SU-DHL-6 (cell line): ENCODE measurements around the gene ZNF148.
A peak's percentile ranks its signal among the peaks of the same experiment; 100 is the strongest.
"Not testable (repeated sequence)": the region's sequence is repeated elsewhere in the genome, so short reads cannot be mapped to it uniquely, and the experiment has no call there.

Source experiments
- H2AFZ ChIP-seq: fragments of 200-600 bp; sonication (generic); 2 replicates; pipeline ENCODE4 v1.6.1; 2014; ENCODE audit warnings: low read depth, mild to moderate bottlenecking, moderate library complexity, mixed read lengths, antibody characterized with exemption, low read length; ENCODE audit not compliant: severe bottlenecking
- H3F3A ChIP-seq: fragments of 200-600 bp; shearing (Covaris generic); 2 replicates; pipeline ENCODE4 v1.6.0; 2016; ENCODE audit warnings: antibody characterized with exemption, mild to moderate bottlenecking; ENCODE audit not compliant: insufficient read depth
- H3K27ac ChIP-seq: fragments of 200-600 bp; sonication (generic); 2 replicates; pipeline ENCODE4 v1.5.1; 2016; ENCODE audit warnings: low read depth, mild to moderate bottlenecking, low read length, moderate library complexity, mixed read lengths
- H3K27me3 ChIP-seq: fragments of 200-600 bp; sonication (generic), shearing (Covaris generic); 2 replicates; pipeline ENCODE4 v1.6.0; 2014; ENCODE audit warnings: mild to moderate bottlenecking, low read length
- H3K36me3 ChIP-seq: fragments of 200-600 bp; sonication (generic); 2 replicates; pipeline ENCODE4 v1.6.1; 2014; ENCODE audit warnings: mild to moderate bottlenecking, low read length, mixed read lengths
- H3K4me2 ChIP-seq: fragments of 300-600, 200-600 bp; shearing (Covaris generic), sonication (generic); 2 replicates; pipeline ENCODE4 v1.6.0; 2014; ENCODE audit warnings: low read length, low read depth, mild to moderate bottlenecking; ENCODE audit not compliant: poor library complexity, severe bottlenecking
- H3K4me3 ChIP-seq: fragments of 200-600 bp; sonication (generic); 2 replicates; pipeline ENCODE4 v1.5.1; 2014; ENCODE audit warnings: antibody characterized with exemption, low read length, mild to moderate bottlenecking, mixed read lengths; ENCODE audit not compliant: insufficient read depth, poor library complexity, severe bottlenecking
- H3K79me2 ChIP-seq: fragments of 200-600 bp; sonication (generic); 2 replicates; pipeline ENCODE4 v1.6.1; 2014; ENCODE audit warnings: mild to moderate bottlenecking, low read length, moderate library complexity; ENCODE audit not compliant: insufficient read depth
- H3K9ac ChIP-seq: fragments of 200-600 bp; sonication (generic); 2 replicates; pipeline ENCODE4 v1.7.0; 2014; ENCODE audit warnings: mild to moderate bottlenecking, low read length
- H3K9me2 ChIP-seq: fragments of 200-600 bp; sonication (generic); replicated peaks from 2 replicates; pipeline ENCODE4 v1.6.1; 2014; ENCODE audit warnings: low read length; ENCODE audit not compliant: insufficient read depth
- H3K9me3 ChIP-seq: fragments of 200-600 bp; sonication (generic); 2 replicates; pipeline ENCODE4 v1.6.1; 2014; ENCODE audit warnings: low read length, mixed read lengths; ENCODE audit not compliant: insufficient read depth
- H4K20me1 ChIP-seq: fragments of 200-600 bp; sonication (generic); 2 replicates; pipeline ENCODE4 v1.6.1; 2014; ENCODE audit warnings: low read depth, mild to moderate bottlenecking, antibody characterized with exemption, low read length, moderate library complexity, mixed read lengths
- EZH2phosphoT487 ChIP-seq: fragments of 200-600 bp; sonication (generic), shearing (Covaris generic); conservative IDR thresholded peaks from 2 replicates; pipeline ENCODE4 v1.6.1; 2018; ENCODE audit warnings: mild to moderate bottlenecking, antibody characterized with exemption, low read length, moderate library complexity, mixed read lengths
- TF ChIP-seq, protein P1 (sequence below): fragments of 200-600 bp; sonication (generic); IDR thresholded peaks from one replicate; pipeline ENCODE4 v1.5.1; 2017; ENCODE audit warnings: antibody characterized with exemption, mild to moderate bottlenecking, low read length, moderate library complexity; ENCODE audit not compliant: insufficient read depth, poor library complexity, severe bottlenecking

The ZNF148 gene

DNA sequence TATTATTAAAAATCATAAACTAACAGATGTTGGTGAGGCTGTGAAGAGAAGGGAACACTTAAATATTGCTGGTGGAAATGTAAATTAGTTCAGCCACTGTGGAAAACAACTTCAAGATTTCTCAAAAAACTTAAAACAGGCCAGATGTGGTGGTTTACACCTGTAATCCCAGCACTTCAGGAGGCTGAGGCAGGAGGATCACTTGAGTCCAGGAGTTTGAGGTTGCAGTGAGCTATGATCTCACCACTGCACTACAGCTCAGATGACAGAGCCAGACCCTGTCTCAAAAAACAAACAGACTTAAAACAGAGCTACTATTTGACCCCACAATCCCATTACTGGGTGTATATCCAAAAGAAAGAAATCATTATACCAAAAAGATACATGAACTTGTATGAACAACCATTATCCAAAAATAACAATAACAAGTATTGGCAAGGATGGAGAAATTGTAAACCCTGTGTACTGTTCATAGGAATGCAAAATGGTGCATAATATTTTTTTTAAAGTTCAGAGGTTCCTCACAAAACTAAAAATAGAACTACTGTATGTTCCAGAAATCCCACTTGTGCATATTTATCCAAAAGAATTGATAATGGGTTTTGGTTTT is 25.5 kb downstream of the ZNF148 start:
- Histone ChIP-seq H3K4me2 (peak overlapping the region; percentile 38), H3K27ac (peak overlapping the region; percentile 95), H3K9me3 (peaks cover 8% of the 10 kb centered on the region; the same call in 1 of the 2 replicates), H3K9me2 (no peaks in the 10 kb centered on the region), H3K36me3 (peaks cover 9% of the 10 kb centered on the region; the same call in 1 of the 2 replicates), H2AFZ (no peak overlapping the region), H3F3A (peaks cover 38% of the 10 kb centered on the region), H3K27me3 (no peaks in the 10 kb centered on the region), H3K4me3 (peak overlapping the region; percentile 12), H3K9ac (no peak overlapping the region), H4K20me1 (peaks cover 4% of the 10 kb centered on the region; the same call in 1 of the 2 replicates), H3K79me2 (peaks cover 99% of the 10 kb centered on the region)
- TF ChIP-seq, protein P1, sequence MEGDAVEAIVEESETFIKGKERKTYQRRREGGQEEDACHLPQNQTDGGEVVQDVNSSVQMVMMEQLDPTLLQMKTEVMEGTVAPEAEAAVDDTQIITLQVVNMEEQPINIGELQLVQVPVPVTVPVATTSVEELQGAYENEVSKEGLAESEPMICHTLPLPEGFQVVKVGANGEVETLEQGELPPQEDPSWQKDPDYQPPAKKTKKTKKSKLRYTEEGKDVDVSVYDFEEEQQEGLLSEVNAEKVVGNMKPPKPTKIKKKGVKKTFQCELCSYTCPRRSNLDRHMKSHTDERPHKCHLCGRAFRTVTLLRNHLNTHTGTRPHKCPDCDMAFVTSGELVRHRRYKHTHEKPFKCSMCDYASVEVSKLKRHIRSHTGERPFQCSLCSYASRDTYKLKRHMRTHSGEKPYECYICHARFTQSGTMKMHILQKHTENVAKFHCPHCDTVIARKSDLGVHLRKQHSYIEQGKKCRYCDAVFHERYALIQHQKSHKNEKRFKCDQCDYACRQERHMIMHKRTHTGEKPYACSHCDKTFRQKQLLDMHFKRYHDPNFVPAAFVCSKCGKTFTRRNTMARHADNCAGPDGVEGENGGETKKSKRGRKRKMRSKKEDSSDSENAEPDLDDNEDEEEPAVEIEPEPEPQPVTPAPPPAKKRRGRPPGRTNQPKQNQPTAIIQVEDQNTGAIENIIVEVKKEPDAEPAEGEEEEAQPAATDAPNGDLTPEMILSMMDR, result no peak
- no peak for TF ChIP-seq EZH2phosphoT487

DNA sequence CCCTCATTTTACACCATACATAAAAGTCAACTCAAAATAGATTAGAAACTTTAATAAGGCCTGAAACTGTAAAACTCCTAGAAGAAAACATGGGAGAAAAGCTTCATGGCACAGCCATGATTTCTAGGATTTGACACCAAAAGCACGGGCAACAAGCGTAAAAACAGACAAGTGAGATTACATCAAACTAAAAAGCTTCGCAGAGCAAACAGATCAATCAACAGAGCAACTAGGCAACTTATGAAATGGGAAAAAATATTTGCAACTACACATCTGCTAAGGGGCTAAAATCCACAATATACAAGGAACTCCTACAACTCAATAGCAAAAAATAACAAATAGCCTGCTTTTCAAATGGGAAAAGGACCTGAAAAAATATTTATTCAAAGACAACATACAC is 26.1 kb downstream of the ZNF148 start:
- peak overlapping the region; percentile 95 for H3K27ac ChIP-seq
- peaks cover 8% of the 10 kb centered on the region; the same call in 1 of the 2 replicates for H3K9me3 ChIP-seq
- peaks cover 4% of the 10 kb centered on the region; the same call in 1 of the 2 replicates for H4K20me1 ChIP-seq

DNA sequence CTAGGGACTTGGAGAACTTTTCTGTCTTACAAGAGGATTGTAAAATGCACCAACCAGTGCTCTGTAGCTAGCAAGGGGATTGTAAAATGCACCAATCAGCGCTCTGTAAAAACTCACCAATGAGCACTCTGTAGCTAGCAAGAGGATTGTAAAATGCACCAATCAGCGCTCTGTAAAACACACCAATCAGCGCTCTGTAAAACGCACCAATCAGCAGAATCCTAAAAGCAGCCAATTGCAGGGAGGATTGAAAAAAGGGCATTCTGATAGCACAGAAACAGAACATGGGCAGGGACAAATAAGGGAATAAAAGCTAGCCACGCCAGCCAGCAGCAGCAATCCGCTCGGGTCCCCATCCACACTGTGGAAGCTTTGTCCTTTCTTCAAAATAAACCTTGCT is 31.8 kb downstream of the ZNF148 start:
- H3K9ac ChIP-seq, H3K4me2 ChIP-seq, H3K27me3 ChIP-seq, H2AFZ ChIP-seq, H3F3A ChIP-seq, H3K4me3 ChIP-seq, H3K27ac ChIP-seq, H3K9me2 ChIP-seq, H3K9me3 ChIP-seq: not testable (repeated sequence)
- Histone ChIP-seq H4K20me1 (peaks cover 21% of the 10 kb centered on the region), H3K36me3 (peaks cover 18% of the 10 kb centered on the region), H3K79me2 (peaks cover 100% of the 10 kb centered on the region)

More for the DNA sequence above, 26.1 kb downstream of the ZNF148 start:
- Histone ChIP-seq H3K4me3 (no peak overlapping the region), H3K4me2 (peak overlapping the region; percentile 38), H3K27me3 (no peaks in the 10 kb centered on the region), H3K9ac (no peak overlapping the region), H3K36me3 (peaks cover 12% of the 10 kb centered on the region; the same call in 1 of the 2 replicates), H3K79me2 (peaks cover 99% of the 10 kb centered on the region), H3K9me2 (no peaks in the 10 kb centered on the region), H2AFZ (no peak overlapping the region), H3F3A (peaks cover 38% of the 10 kb centered on the region)
- TF ChIP-seq, protein P1, result no peak
- TF ChIP-seq EZH2phosphoT487, result no peak

DNA sequence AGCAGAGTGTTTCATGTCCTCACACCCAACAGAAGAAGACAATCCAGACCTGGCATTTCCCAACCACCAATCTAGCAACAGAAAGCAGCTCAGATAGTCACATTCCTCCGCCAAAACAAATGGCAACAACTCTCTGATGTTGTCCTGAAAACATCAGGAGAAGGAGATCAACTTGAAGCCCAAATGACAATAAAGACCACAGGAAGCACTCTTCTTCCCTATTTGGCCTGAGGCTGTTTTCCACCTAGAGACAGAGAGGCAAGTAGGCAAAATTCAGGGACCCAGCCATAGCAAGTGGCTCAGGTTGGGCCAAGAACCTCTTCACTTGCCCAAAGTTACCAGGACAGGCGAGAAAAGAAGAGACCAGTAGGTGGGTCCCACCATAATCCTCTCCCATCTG is 35.0 kb downstream of the ZNF148 start:
- Histone ChIP-seq H3K79me2 (peaks cover 100% of the 10 kb centered on the region), H3K9me3 (no peaks in the 10 kb centered on the region), H3K9ac (no peak overlapping the region), H3K9me2 (no peaks in the 10 kb centered on the region), H3K36me3 (peaks cover 11% of the 10 kb centered on the region), H2AFZ (no peak overlapping the region), H4K20me1 (peaks cover 33% of the 10 kb centered on the region), H3K4me2 (no peak overlapping the region), H3K27me3 (no peaks in the 10 kb centered on the region), H3F3A (no peaks in the 10 kb centered on the region), H3K4me3 (no peak overlapping the region), H3K27ac (no peak overlapping the region)
- TF ChIP-seq EZH2phosphoT487, result no peak
- TF ChIP-seq, protein P1, result no peak
